Left lung (tissue), 10 donors: ENCODE results near the gene BCL11B. TPM values are rescaled to one million over a fixed set of nuclear protein-coding genes. Genes with fewer than 3 reads are reported as not detected.

ENCODE experiments used
- ATAC-seq: fragments of 200-7000 bp; cut with Tn5 transposase; one replicate; pipeline ENCODE4 v1.9.1; 2020; ENCODE audit warnings: moderate library complexity
- DNase-seq, 4 donors: peaks; one replicate each; pipeline ENCODE4 v3.0.0-alpha.2; 2013 to 2020
- H3K27ac ChIP-seq, 2 donors: fragments of 200-600 bp; sonication (generic) in 1 of 2; one replicate each; pipeline versions ENCODE4 v1.5.0 to v1.8.0; 2020 to 2021
- H3K27me3 ChIP-seq, 2 donors: fragments of 200-600 bp; sonication (generic) in 1 of 2; one replicate each; pipeline versions ENCODE4 v1.5.0 to v1.8.0; 2020 to 2021
- H3K36me3 ChIP-seq, 2 donors: fragments of 200-600 bp; sonication (generic) in 1 of 2; one replicate each; pipeline versions ENCODE4 v1.5.0 to v1.8.0; 2020 to 2021
- H3K4me1 ChIP-seq, 2 donors: fragments of 200-600 bp; one replicate each; pipeline ENCODE4 v1.8.0; 2021
- H3K4me3 ChIP-seq, 2 donors: fragments of 200-600 bp; sonication (generic) in 1 of 2; one replicate each; pipeline versions ENCODE4 v1.5.0 to v1.8.0; 2020 to 2021; ENCODE audit warnings: mild to moderate bottlenecking in 1 of 2
- H3K9me3 ChIP-seq, 2 donors: fragments of 200-600 bp; sonication (generic) in 1 of 2; one replicate each; pipeline versions ENCODE4 v1.5.0 to v1.8.0; 2020 to 2021
- CTCF ChIP-seq, 2 donors: fragments of 200-600 bp; sonication (generic) in 1 of 2; IDR thresholded peaks; one replicate each; pipeline versions ENCODE4 v1.5.0 to v1.8.0; 2021; ENCODE audit warnings: antibody characterized with exemption in 2 of 2
- intact Hi-C, 2 donors: fragments of 100-400 bp; cut with DNase I; formaldehyde crosslinking; loops; one replicate each; pipeline versions ENCODE4 v1.11.2 to v1.14.2; 2022
- polyA plus RNA-seq, 6 donors: library from polyadenylated mRNA; unstranded; fragments of 120-200 nt; gene quantifications; one replicate each; pipeline ENCODE4 v1.2.1, GENCODE V29; 2013; ENCODE audit not compliant: insufficient read length in 6 of 6
- total RNA-seq, 2 donors: library from RNA; stranded (reverse); fragmentation: NEBNext Ultra II Directional; extraction: Animal tissue kit (Norgen Biotek cat#: 25700); gene quantifications; one replicate each; pipeline ENCODE4 v1.2.1, GENCODE V29; 2021
- donor health status: DM: no; HTN: yes; CAD: no.
- donor health status: DM: no; HTN: no; CAD: no.

BCL11B gene
- total and polyA plus RNA-seq, 8 donors = 1.4 to 3.6 (median 3.2) TPM

- no peak for TF ChIP-seq CTCF (IDR thresholded peaks at IDR 0.05)
- DNase-seq (peak in 1 of 4 donors; percentile 45), ATAC-seq (no peak)
- peaks cover 0 to 21% of the 10 kb centered on the region in 2 donors for H3K27me3 ChIP-seq
- H3K9me3 ChIP-seq = no peaks in the 10 kb centered on the region
- no peaks in the 10 kb centered on the region for H3K36me3 ChIP-seq
- H3K4me3 ChIP-seq = no peak overlapping the region
- intact Hi-C loops = no loop called here
- H3K27ac ChIP-seq = no peak overlapping the region
- H3K4me1 ChIP-seq = peaks cover 0 to 12% of the 10 kb centered on the region in 2 donors
Measured at GRCh38 chr14:99194136-99194535, 77.9 kb downstream of the BCL11B start.

- ATAC-seq (no peak), DNase-seq (no peak)
- Histone ChIP-seq H3K27me3 (peaks cover 0 to 15% of the 10 kb centered on the region in 2 donors), H3K4me3 (no peak overlapping the region), H3K36me3 (no peaks in the 10 kb centered on the region), H3K9me3 (no peaks in the 10 kb centered on the region), H3K4me1 (peaks cover 0 to 12% of the 10 kb centered on the region in 2 donors), H3K27ac (no peak overlapping the region)
- intact Hi-C loops = no loop called here
- no peak for TF ChIP-seq CTCF (IDR thresholded peaks at IDR 0.05)
Measured at GRCh38 chr14:99192830-99193229, 79.2 kb downstream of the BCL11B start.

- ATAC-seq = peak; percentile 93
- intact Hi-C loops = no loop called here
- peaks cover 0 to 15% of the 10 kb centered on the region in 2 donors for H3K27me3 ChIP-seq
- no peak overlapping the region for H3K27ac ChIP-seq
- peak; percentile 59 to 88 (median 70) for DNase-seq
- no peaks in the 10 kb centered on the region for H3K36me3 ChIP-seq
- H3K4me1 ChIP-seq = peaks cover 0 to 12% of the 10 kb centered on the region in 2 donors
- H3K4me3 ChIP-seq = peak overlapping the region in 1 of 2 donors; percentile 8
- no peaks in the 10 kb centered on the region for H3K9me3 ChIP-seq
- no peak for TF ChIP-seq CTCF (IDR thresholded peaks at IDR 0.05)
Measured at GRCh38 chr14:99192028-99192621, 79.9 kb downstream of the BCL11B start.

- H3K27ac ChIP-seq = no peak overlapping the region
- ATAC-seq (peak; percentile 25), DNase-seq (no peak)
- TF ChIP-seq CTCF (IDR thresholded peaks at IDR 0.05) = no peak
- peaks cover 0 to 12% of the 10 kb centered on the region in 2 donors for H3K4me1 ChIP-seq
- no peaks in the 10 kb centered on the region for H3K9me3 ChIP-seq
- intact Hi-C loops = no loop called here
- H3K36me3 ChIP-seq = no peaks in the 10 kb centered on the region
- H3K4me3 ChIP-seq = peak overlapping the region in 1 of 2 donors; percentile 8
- peaks cover 0 to 15% of the 10 kb centered on the region in 2 donors for H3K27me3 ChIP-seq
Measured at GRCh38 chr14:99191395-99192027, 80.5 kb downstream of the BCL11B start.

- no peak for DNase-seq
- peaks cover 0 to 12% of the 10 kb centered on the region in 2 donors for H3K4me1 ChIP-seq
- TF ChIP-seq CTCF (IDR thresholded peaks at IDR 0.05) = no peak
- no peak overlapping the region for H3K4me3 ChIP-seq
- no peak overlapping the region for H3K27ac ChIP-seq
- no peaks in the 10 kb centered on the region for H3K36me3 ChIP-seq
- no peak for ATAC-seq
- intact Hi-C loops = no loop called here
- peaks cover 0 to 15% of the 10 kb centered on the region in 2 donors for H3K27me3 ChIP-seq
- H3K9me3 ChIP-seq = no peaks in the 10 kb centered on the region
Measured at GRCh38 chr14:99190696-99191394, 81.2 kb downstream of the BCL11B start.
